Mucosa of rectum (tissue), 2 donors: Measurements from ENCODE around the gene GALNT12.

Experiments used
- H3K27ac ChIP-seq, 2 donors: one replicate each; pipeline ENCODE4 v1.7.0; 2013; ENCODE audit warnings: inconsistent platforms in 2 of 2, low read depth in 2 of 2, low read length in 2 of 2
- H3K27me3 ChIP-seq, 2 donors: one replicate each; pipeline ENCODE4 v1.7.0; 2013; ENCODE audit warnings: low read length in 2 of 2; ENCODE audit not compliant: control insufficient read depth in 2 of 2, insufficient read depth in 2 of 2
- H3K36me3 ChIP-seq, 2 donors: one replicate each; pipeline ENCODE4 v1.7.0; 2013; ENCODE audit warnings: low read length in 2 of 2; ENCODE audit not compliant: control insufficient read depth in 2 of 2, insufficient read depth in 2 of 2
- H3K4me1 ChIP-seq, 2 donors: one replicate each; pipeline ENCODE4 v1.7.0; 2013; ENCODE audit warnings: low read length in 2 of 2, mild to moderate bottlenecking in 1 of 2; ENCODE audit not compliant: control insufficient read depth in 2 of 2, insufficient read depth in 2 of 2
- H3K4me3 ChIP-seq, 2 donors: one replicate each; pipeline ENCODE4 v1.7.0; 2013; ENCODE audit warnings: low read length in 2 of 2
- H3K9ac ChIP-seq, 2 donors: one replicate each; pipeline ENCODE4 v1.7.0; 2013; ENCODE audit warnings: low read length in 2 of 2, low read depth in 1 of 2, mild to moderate bottlenecking in 1 of 2
- H3K9me3 ChIP-seq, 2 donors: one replicate each; pipeline ENCODE4 v1.7.0; 2013; ENCODE audit warnings: low read length in 2 of 2; ENCODE audit not compliant: control insufficient read depth in 2 of 2
- donor health status: healthy.
- donor health status: Normal muscosa, but diverticular disease.

The GALNT12 gene

DNA sequence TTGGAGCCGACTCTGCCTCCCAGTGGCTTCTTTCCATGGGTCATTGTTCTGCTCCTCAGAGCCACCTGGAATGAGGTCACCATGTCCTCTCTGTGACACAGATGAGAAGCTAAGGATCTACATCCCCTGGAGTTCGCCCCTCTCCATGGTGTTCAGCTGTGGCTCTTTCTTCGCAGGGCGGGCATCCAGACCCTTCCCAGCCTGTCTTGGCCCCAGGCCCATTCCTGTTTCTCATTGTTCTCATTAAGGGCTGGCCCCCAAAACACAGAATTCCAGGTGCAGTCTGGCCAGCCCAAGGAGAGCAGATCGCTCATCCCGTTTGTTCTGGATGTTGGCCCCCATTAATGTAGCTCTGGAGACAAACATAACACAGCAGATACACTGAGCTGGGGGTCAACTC lies 69.8 kb downstream of the GALNT12 start:
- H3K36me3 ChIP-seq, result no peaks in the 10 kb centered on the region
- no peaks in the 10 kb centered on the region for H3K9me3 ChIP-seq
- H3K9ac ChIP-seq, result no peak overlapping the region
- no peak overlapping the region for H3K4me3 ChIP-seq
- H3K27me3 ChIP-seq, result no peaks in the 10 kb centered on the region
- no peak overlapping the region for H3K27ac ChIP-seq
- peaks cover 0 to 2% of the 10 kb centered on the region in 2 donors for H3K4me1 ChIP-seq

- H3K36me3 ChIP-seq, result no peaks in the 10 kb centered on the region
Measured at GRCh38 chr9:98879094-98879962, 71.9 kb downstream of the GALNT12 start.

GRCh38 chr9:98879963-98880310 lies 72.5 kb downstream of the GALNT12 start:
- H3K9me3 ChIP-seq, result no peaks in the 10 kb centered on the region
- H3K4me3 ChIP-seq, result no peak overlapping the region
- H3K27ac ChIP-seq, result no peak overlapping the region
- peaks cover 2 to 3% of the 10 kb centered on the region in 2 donors for H3K4me1 ChIP-seq
- H3K9ac ChIP-seq, result no peak overlapping the region
- no peaks in the 10 kb centered on the region for H3K36me3 ChIP-seq
- H3K27me3 ChIP-seq, result no peaks in the 10 kb centered on the region

More at GRCh38 chr9:98879094-98879962, 71.9 kb downstream of the GALNT12 start:
- no peaks in the 10 kb centered on the region for H3K9me3 ChIP-seq
- no peak overlapping the region for H3K9ac ChIP-seq
- H3K4me3 ChIP-seq, result no peak overlapping the region
- no peaks in the 10 kb centered on the region for H3K27me3 ChIP-seq
- no peak overlapping the region for H3K27ac ChIP-seq
- H3K4me1 ChIP-seq, result peaks cover 2 to 3% of the 10 kb centered on the region in 2 donors

DNA sequence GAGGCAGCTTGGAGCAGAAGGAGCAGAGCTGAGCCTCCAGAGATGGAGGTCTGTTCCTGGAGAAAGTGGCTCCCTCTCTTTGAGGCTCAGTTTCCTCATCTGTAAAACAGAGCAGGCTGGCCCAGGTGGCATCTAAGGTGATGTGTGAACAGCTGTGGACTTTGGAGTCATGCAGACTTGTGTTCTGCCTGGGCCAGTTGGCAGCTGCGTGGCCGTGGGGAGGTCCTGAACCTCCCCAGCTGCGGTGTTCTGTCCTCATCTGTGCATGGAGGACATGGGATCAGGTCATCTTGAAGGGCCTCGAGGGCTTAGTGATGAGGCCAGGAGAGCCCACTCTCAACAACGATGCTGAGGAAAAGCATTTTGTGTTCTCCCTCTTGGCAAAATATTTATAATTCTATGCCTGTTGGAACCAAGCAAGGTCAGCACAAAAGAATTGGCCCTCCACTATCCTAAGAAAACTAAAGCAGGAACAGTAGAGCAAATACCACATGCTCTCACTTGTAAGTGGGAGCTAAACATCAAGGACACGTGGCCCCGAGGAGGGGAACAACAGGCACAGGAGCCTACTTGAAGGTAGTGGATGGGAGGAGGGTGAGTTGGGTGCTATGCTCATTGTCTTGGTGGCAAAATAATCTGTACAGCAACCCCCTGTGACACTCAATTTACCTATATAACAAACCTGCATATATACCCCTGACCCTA lies 73.0 kb downstream of the GALNT12 start:
- Histone ChIP-seq H3K9me3 (no peaks in the 10 kb centered on the region), H3K9ac (no peak overlapping the region), H3K36me3 (no peaks in the 10 kb centered on the region), H3K27ac (no peak overlapping the region), H3K4me1 (peaks cover 2 to 3% of the 10 kb centered on the region in 2 donors), H3K27me3 (no peaks in the 10 kb centered on the region), H3K4me3 (no peak overlapping the region)

- Histone ChIP-seq H3K4me3 (no peak overlapping the region), H3K9me3 (no peaks in the 10 kb centered on the region), H3K27me3 (no peaks in the 10 kb centered on the region), H3K36me3 (no peaks in the 10 kb centered on the region), H3K4me1 (peaks cover 2 to 3% of the 10 kb centered on the region in 2 donors), H3K9ac (no peak overlapping the region), H3K27ac (no peak overlapping the region)
Measured at GRCh38 chr9:98881356-98881755, 73.9 kb downstream of the GALNT12 start.

DNA sequence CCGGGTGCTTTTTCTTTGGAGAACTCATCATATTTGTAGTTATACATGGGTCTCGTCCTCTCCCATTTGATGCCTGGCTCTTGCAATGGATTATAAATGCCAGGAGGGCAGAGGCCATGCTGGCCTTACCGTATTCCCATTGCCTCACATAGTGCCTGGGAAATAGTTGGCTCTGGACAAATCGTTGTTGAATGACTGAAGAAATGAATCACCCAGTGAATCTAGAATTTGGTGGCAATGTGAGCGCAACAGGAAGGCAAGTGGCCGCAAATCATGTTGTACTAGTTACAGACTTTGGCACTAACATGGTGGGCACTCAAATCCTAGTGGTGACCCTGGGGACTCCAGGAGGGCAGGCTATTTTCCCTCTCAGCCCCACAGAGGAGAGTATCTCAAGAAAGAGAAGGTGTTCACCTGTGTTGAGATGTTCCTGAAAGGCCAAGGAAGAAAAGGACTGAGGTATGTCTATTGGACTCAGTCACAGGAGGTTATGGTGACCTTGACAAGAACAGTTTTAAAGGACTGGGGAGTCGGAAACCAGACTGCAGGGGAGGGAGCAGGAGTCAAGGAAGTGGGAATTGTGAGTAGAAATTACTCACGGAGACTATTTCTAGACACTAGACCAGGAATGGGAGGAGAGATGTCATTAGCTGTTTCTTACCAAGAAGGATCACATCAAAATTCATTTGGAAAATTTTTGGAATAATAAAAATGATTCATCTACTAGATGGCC lies 74.5 kb downstream of the GALNT12 start:
- no peaks in the 10 kb centered on the region for H3K9me3 ChIP-seq
- peaks cover 0 to 1% of the 10 kb centered on the region in 2 donors for H3K27me3 ChIP-seq
- H3K27ac ChIP-seq, result no peak overlapping the region
- peaks cover 2 to 3% of the 10 kb centered on the region in 2 donors for H3K4me1 ChIP-seq
- no peaks in the 10 kb centered on the region for H3K36me3 ChIP-seq
- no peak overlapping the region for H3K4me3 ChIP-seq
- no peak overlapping the region for H3K9ac ChIP-seq

- no peak overlapping the region for H3K27ac ChIP-seq
- H3K9ac ChIP-seq, result no peak overlapping the region
- H3K36me3 ChIP-seq, result no peaks in the 10 kb centered on the region
- H3K9me3 ChIP-seq, result no peaks in the 10 kb centered on the region
- H3K4me1 ChIP-seq, result peaks cover 2 to 3% of the 10 kb centered on the region in 2 donors
- H3K27me3 ChIP-seq, result peaks cover 0 to 4% of the 10 kb centered on the region in 2 donors
- H3K4me3 ChIP-seq, result no peak overlapping the region
Measured at GRCh38 chr9:98882569-98882923, 75.1 kb downstream of the GALNT12 start.

- no peak overlapping the region for H3K27ac ChIP-seq
- no peak overlapping the region for H3K9ac ChIP-seq
- H3K4me1 ChIP-seq, result peaks cover 2 to 3% of the 10 kb centered on the region in 2 donors
- H3K4me3 ChIP-seq, result no peak overlapping the region
- H3K27me3 ChIP-seq, result peaks cover 0 to 4% of the 10 kb centered on the region in 2 donors
- no peaks in the 10 kb centered on the region for H3K9me3 ChIP-seq
- no peaks in the 10 kb centered on the region for H3K36me3 ChIP-seq
Measured at GRCh38 chr9:98883276-98883675, 75.8 kb downstream of the GALNT12 start.

GRCh38 chr9:98884849-98885248 lies 77.4 kb downstream of the GALNT12 start:
- peaks cover 0 to 4% of the 10 kb centered on the region in 2 donors for H3K27me3 ChIP-seq
- H3K4me1 ChIP-seq, result peaks cover 2 to 3% of the 10 kb centered on the region in 2 donors
- no peaks in the 10 kb centered on the region for H3K36me3 ChIP-seq
- no peak overlapping the region for H3K9ac ChIP-seq
- H3K4me3 ChIP-seq, result no peak overlapping the region
- no peaks in the 10 kb centered on the region for H3K9me3 ChIP-seq
- H3K27ac ChIP-seq, result no peak overlapping the region
